Keratinocyte (primary cell): ENCODE results near the gene GBP3. TPM values are rescaled to one million over a fixed set of nuclear protein-coding genes. Genes with fewer than 3 reads are reported as not detected.
"Not testable (repeated sequence)": the region's sequence is repeated elsewhere in the genome, so short reads cannot be mapped to it uniquely, and the experiment has no call there.

ENCODE experiments used
- DNase-seq: peaks from one replicate; pipeline ENCODE4 v3.0.0-alpha.2; 2011; ENCODE audit warnings: low read depth, missing footprints, low spot score
- FAIRE-seq: peaks from 2 replicates; lab custom pipeline; 2011; peaks lifted over from hg19 to GRCh38; lab: Jason Lieb, UNC
- H2AFZ ChIP-seq: 2 replicates; pipeline ENCODE4 v1.6.0; 2012; ENCODE audit warnings: low read length, control low read depth, inconsistent platforms; ENCODE audit not compliant: control insufficient read depth
- H3K27ac ChIP-seq: 2 replicates; pipeline ENCODE4 v1.5.1; 2011; ENCODE audit warnings: low read length; ENCODE audit not compliant: control insufficient read depth, insufficient read depth
- H3K27me3 ChIP-seq: 3 replicates; pipeline ENCODE4 v1.6.0; 2011; ENCODE audit warnings: low read length; ENCODE audit not compliant: control insufficient read depth, insufficient read depth; ENCODE audit errors: extremely low read depth
- H3K36me3 ChIP-seq, 2 experiments: 2 replicates in 1 of 2; 3 replicates in 1 of 2; pipeline ENCODE4 v1.5.1; 2011; ENCODE audit warnings: low read length in 2 of 2, mild to moderate bottlenecking in 1 of 2; ENCODE audit not compliant: control insufficient read depth in 2 of 2, insufficient read depth in 2 of 2; ENCODE audit errors: extremely low read depth in 1 of 2
- H3K4me1 ChIP-seq: 3 replicates; pipeline ENCODE4 v1.5.1; 2011; ENCODE audit warnings: low read length; ENCODE audit not compliant: control insufficient read depth, insufficient read depth; ENCODE audit errors: extremely low read depth
- H3K4me2 ChIP-seq: 3 replicates; pipeline ENCODE4 v1.6.0; 2011; ENCODE audit warnings: low read depth, low read length; ENCODE audit not compliant: control insufficient read depth, insufficient read depth; ENCODE audit errors: extremely low read depth
- H3K4me3 ChIP-seq, 3 experiments: fragments of 200-600 bp in 1 of 3; sonication (generic) in 1 of 3; 2 replicates in 2 of 3; 3 replicates in 1 of 3; pipeline ENCODE4 v1.5.1; 2011 to 2016; ENCODE audit warnings: low read length in 3 of 3, mild to moderate bottlenecking in 3 of 3, control low read depth in 2 of 3, inconsistent platforms in 1 of 3, low read depth in 1 of 3, mixed read lengths in 1 of 3, mixed run types in 1 of 3, moderate library complexity in 1 of 3; ENCODE audit not compliant: control insufficient read depth in 2 of 3, insufficient read depth in 2 of 3; ENCODE audit errors: extremely low read depth in 1 of 3
- H3K79me2 ChIP-seq: 2 replicates; pipeline ENCODE4 v1.6.0; 2012; ENCODE audit warnings: low read length; ENCODE audit not compliant: control insufficient read depth, insufficient read depth
- H3K9ac ChIP-seq: 3 replicates; pipeline ENCODE4 v1.6.0; 2011; ENCODE audit warnings: low read length; ENCODE audit not compliant: control insufficient read depth, insufficient read depth; ENCODE audit errors: extremely low read depth
- H3K9me1 ChIP-seq: 3 replicates; pipeline ENCODE4 v1.6.0; 2011; ENCODE audit warnings: low read length; ENCODE audit not compliant: control insufficient read depth, insufficient read depth; ENCODE audit errors: extremely low read depth
- H3K9me3 ChIP-seq: 2 replicates; pipeline ENCODE4 v1.5.1; 2012; ENCODE audit warnings: low read depth, low read length; ENCODE audit not compliant: control insufficient read depth
- H4K20me1 ChIP-seq: 3 replicates; pipeline ENCODE4 v1.6.0; 2011; ENCODE audit warnings: low read length; ENCODE audit not compliant: control insufficient read depth, insufficient read depth; ENCODE audit errors: extremely low read depth
- EZH2 ChIP-seq: IDR thresholded peaks from one replicate; pipeline ENCODE4 v1.6.1; 2012; ENCODE audit warnings: inconsistent platforms, mild to moderate bottlenecking, low read length, moderate library complexity
- dilution Hi-C: fragments of 300-500 bp; cut with MboI; formaldehyde crosslinking; loops from one replicate; pipeline ENCODE4 v1.7.0; 2020; ENCODE audit warnings: low sequenced_read_pairs; ENCODE audit not compliant: extremely low pct_ligation_motif_present
- polyA plus RNA-seq, 5 experiments: library from polyadenylated mRNA; depleted of rRNA in 3 of 5; stranded (reverse) in 3 of 5; stranded (forward) in 1 of 5; unstranded in 1 of 5; fragments of >200 nt; gene quantifications; 1 replicate in 1 of 5; 2 replicates in 3 of 5; 3 replicates in 1 of 5; pipeline versions ENCODE4 v1.2.1 to v1.2.3, GENCODE V29; 2011 to 2012; ENCODE audit warnings: missing spikeins in 2 of 5, low read depth in 1 of 5, low replicate concordance in 1 of 5
- TF ChIP-seq, protein P1 (sequence below), 3 experiments: IDR thresholded peaks in 1 of 3; conservative IDR thresholded peaks in 1 of 3; optimal IDR thresholded peaks in 1 of 3; 2 replicates in 2 of 3; 3 replicates in 1 of 3; pipeline versions ENCODE3 to v1.5.1; 2011; ENCODE audit warnings: low read length in 3 of 3, mild to moderate bottlenecking in 3 of 3, moderate library complexity in 2 of 3, control low read depth in 1 of 3, inconsistent platforms in 1 of 3; ENCODE audit not compliant: insufficient read depth in 2 of 3; ENCODE audit errors: extremely low read depth in 1 of 3

GBP3 gene
- polyA plus RNA-seq, 1 donor (not counting 4 experiments of a cell fraction or from before 2014, with no cell fraction given): 42.6 TPM

- H3K27ac ChIP-seq: no peak overlapping the region
- peaks cover 10% of the 10 kb centered on the region for H3K4me1 ChIP-seq
- FAIRE-seq (no peak), DNase-seq (no peak)
- dilution Hi-C loops: no loop called here
- no peaks in the 10 kb centered on the region for H3K36me3 ChIP-seq
- H3K4me3 ChIP-seq: no peak overlapping the region
- no peak overlapping the region for H3K9ac ChIP-seq
- TF ChIP-seq, protein P1, sequence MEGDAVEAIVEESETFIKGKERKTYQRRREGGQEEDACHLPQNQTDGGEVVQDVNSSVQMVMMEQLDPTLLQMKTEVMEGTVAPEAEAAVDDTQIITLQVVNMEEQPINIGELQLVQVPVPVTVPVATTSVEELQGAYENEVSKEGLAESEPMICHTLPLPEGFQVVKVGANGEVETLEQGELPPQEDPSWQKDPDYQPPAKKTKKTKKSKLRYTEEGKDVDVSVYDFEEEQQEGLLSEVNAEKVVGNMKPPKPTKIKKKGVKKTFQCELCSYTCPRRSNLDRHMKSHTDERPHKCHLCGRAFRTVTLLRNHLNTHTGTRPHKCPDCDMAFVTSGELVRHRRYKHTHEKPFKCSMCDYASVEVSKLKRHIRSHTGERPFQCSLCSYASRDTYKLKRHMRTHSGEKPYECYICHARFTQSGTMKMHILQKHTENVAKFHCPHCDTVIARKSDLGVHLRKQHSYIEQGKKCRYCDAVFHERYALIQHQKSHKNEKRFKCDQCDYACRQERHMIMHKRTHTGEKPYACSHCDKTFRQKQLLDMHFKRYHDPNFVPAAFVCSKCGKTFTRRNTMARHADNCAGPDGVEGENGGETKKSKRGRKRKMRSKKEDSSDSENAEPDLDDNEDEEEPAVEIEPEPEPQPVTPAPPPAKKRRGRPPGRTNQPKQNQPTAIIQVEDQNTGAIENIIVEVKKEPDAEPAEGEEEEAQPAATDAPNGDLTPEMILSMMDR (optimal IDR thresholded peaks at IDR 0.05 in 1 of 3, IDR thresholded peaks at IDR 0.05 in 1 of 3, conservative IDR thresholded peaks at IDR 0.05 in 1 of 3; ENCODE audit: extremely low read depth in 1 of 3, insufficient read depth in 2 of 3, low read length in 3 of 3): no peak
- TF ChIP-seq EZH2: no peak
- no peak overlapping the region for H3K4me2 ChIP-seq
- H3K27me3 ChIP-seq: no peaks in the 10 kb centered on the region
- H3K9me3 ChIP-seq: no peaks in the 10 kb centered on the region
- no peaks in the 10 kb centered on the region for H4K20me1 ChIP-seq
- no peaks in the 10 kb centered on the region for H3K9me1 ChIP-seq
- H2AFZ ChIP-seq: no peak overlapping the region
- peaks cover 14% of the 10 kb centered on the region for H3K79me2 ChIP-seq
These were observed 3.3 kb upstream of the GBP3 start for GRCh38 chr1:89025928-89026327.

- TF ChIP-seq, protein P1 (optimal IDR thresholded peaks at IDR 0.05 in 1 of 3, IDR thresholded peaks at IDR 0.05 in 1 of 3, conservative IDR thresholded peaks at IDR 0.05 in 1 of 3; ENCODE audit: extremely low read depth in 1 of 3, insufficient read depth in 2 of 3, low read length in 3 of 3): no peak
- TF ChIP-seq EZH2: no peak
- peaks cover 24% of the 10 kb centered on the region for H3K4me1 ChIP-seq
- peak overlapping the region; percentile 95 for H2AFZ ChIP-seq
- peak overlapping the region; percentile 97 for H3K4me2 ChIP-seq
- dilution Hi-C loops: no loop called here
- no peaks in the 10 kb centered on the region for H3K27me3 ChIP-seq
- peak overlapping the region; percentile 39 for H3K9ac ChIP-seq
- H3K27ac ChIP-seq: peak overlapping the region; percentile 89
- H3K36me3 ChIP-seq: peaks cover 3 to 7% of the 10 kb centered on the region in 2 experiments
- peak overlapping the region in 2 of 3 experiments; percentile 97 to 98 for H3K4me3 ChIP-seq
- FAIRE-seq: no peak
- no peaks in the 10 kb centered on the region for H4K20me1 ChIP-seq
- peaks cover 21% of the 10 kb centered on the region for H3K79me2 ChIP-seq
- no peaks in the 10 kb centered on the region for H3K9me3 ChIP-seq
- H3K9me1 ChIP-seq: no peaks in the 10 kb centered on the region
- no peak for DNase-seq
These were observed 360 bp upstream of the GBP3 start for GRCh38 chr1:89023026-89023425.

GRCh38 chr1:89018318-89018717 lies 4.3 kb downstream of the GBP3 start:
- not testable (repeated sequence) for H3K27ac ChIP-seq
- H3K36me3 ChIP-seq: peaks cover 8 to 13% of the 10 kb centered on the region in 2 experiments

More at GRCh38 chr1:89018318-89018717, 4.3 kb downstream of the GBP3 start:
- H3K9me1 ChIP-seq, dilution Hi-C loops, H3K9ac ChIP-seq, DNase-seq, H3K27me3 ChIP-seq, H3K4me3 ChIP-seq, FAIRE-seq, H2AFZ ChIP-seq, H3K9me3 ChIP-seq, H4K20me1 ChIP-seq: not testable (repeated sequence)
- Histone ChIP-seq H3K4me1 (peaks cover 24% of the 10 kb centered on the region), H3K79me2 (peaks cover 24% of the 10 kb centered on the region), H3K4me2 (peak overlapping the region; percentile 51)
